NCI-H2196 (cell line): ENCODE data around the gene SYNJ1.
A peak's percentile ranks its signal among the peaks of the same experiment; 100 is the strongest.
"Not testable (repeated sequence)": the region's sequence is repeated elsewhere in the genome, so short reads cannot be mapped to it uniquely, and the experiment has no call there.

ENCODE experiments used
- DNase-seq: peaks from one replicate; lab custom pipeline; 2025; ENCODE audit not compliant: unreplicated experiment; lab: John Stamatoyannopoulos, UW

Gene SYNJ1

DNA sequence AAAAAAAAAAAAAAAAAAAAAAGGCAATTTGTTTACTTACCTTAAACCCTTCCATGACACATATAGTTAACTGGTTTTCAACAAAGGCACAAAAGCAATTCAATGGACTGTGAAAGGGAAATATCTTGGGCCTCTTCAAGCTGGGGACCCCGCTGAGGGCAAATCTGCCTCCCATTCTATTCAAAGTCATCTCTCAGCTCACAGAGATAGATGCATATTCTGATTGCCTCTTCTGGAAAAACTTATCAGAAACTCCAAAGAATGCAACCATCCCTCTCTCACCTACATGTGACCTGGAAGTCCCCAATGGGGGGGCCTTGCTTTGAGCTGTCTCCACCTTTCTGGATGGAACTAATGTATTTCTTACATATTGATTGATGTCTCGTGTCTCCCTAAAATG lies 12.1 kb upstream of the SYNJ1 start:
- DNase-seq, result no peak

DNA sequence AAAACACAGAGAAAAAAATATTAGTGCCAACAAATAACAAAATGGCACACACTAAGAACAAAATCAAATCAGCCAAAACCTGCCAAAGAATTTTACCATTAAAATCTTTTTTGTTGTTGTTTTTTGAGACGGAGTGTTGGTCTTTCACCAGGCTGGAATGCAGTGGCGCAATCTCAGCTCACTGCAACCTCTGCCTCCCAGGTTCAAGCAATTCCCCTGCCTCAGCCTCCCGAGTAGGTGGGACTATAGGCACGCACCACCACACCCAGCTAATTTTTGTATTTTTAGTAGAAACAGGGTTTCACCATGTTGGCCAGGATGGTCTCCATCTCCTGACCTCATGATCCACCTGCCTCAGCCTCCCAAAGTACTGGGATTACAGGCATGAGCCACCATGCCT lies 8.3 kb upstream of the SYNJ1 start:
- DNase-seq, result not testable (repeated sequence)

DNA sequence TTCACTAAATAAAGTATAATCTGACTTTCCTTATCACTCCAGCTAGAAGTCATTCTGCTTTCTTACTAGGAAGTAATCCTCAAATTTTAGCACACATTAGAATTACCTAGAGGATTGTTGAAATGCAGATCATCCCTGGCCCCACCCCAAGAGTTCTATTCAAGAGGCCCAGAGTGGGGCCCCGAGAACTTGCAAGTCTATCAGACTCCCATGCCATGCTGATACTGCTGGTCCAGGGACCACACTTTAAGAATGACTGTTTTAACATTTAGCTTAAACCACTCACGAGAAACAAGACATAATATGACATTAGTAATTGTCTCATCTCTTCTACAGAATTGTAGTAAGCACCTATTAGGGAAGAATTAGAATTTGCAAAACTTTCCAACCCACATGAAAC lies 7.7 kb upstream of the SYNJ1 start:
- no peak for DNase-seq

DNA sequence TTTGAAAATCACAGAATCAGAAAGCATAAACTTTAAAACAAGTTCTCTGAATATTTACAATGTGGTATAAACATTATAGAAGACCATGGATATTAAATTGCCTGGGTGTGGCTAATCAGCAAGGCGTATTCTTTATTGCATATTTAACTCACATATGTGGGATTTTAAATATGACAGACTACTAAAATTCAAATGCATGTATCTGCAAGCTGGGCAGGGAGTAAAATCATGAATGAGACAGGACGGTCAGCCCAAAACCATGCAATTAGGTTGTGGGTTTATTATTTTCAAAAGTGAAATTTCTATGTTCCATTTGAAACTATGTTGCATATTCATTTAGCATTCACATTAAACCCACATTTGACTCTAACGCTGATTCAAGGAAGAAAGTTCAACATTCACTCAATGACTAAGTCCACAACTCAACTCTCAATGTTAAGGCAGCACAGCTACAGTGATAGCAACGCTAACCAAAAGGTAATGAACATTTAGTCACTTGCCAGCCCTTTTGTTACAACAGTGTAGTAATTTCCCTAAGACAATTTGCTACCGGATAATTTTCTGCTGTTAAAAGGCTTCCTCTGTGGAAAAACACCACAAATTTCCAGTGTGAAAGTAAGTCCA lies 6.3 kb upstream of the SYNJ1 start:
- no peak for DNase-seq

DNA sequence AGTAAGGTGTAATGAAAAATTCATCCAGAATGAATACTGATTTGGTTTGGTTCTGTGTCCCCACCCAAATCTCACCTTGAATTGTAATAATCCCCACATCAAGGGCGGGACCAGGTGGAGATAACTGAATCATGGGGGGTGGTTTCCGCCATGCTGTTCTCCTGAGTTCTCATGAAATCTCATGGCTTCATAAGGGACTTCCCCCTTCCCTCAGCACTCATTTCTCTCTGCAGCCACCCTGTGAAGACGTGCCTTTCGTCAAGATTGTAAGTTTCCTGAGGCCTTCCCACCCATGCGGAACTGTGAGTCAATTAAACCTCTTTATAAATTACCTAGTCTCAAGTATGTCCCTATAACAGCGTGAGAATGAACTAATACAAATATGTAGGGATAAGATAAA lies 5.5 kb upstream of the SYNJ1 start:
- no peak for DNase-seq

DNA sequence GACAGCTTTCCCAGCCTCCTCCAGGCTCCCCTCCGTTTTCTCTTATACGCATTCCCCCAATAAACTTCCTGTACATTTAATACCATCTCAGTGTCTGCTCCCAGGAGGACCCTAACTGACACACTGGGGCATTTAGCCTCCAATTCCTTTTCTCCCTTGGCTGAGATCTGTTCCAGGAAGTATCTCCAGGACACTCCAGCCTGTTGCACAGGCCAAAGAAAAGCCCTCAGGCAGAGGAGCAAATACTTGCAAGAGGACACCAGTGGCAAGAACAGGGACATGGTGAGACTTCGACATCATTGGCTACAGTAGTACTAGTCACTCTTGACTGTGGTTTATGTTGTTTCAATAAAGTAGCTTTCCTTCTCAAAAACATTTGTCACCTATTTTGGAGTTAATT lies 4.7 kb upstream of the SYNJ1 start:
- no peak for DNase-seq

DNA sequence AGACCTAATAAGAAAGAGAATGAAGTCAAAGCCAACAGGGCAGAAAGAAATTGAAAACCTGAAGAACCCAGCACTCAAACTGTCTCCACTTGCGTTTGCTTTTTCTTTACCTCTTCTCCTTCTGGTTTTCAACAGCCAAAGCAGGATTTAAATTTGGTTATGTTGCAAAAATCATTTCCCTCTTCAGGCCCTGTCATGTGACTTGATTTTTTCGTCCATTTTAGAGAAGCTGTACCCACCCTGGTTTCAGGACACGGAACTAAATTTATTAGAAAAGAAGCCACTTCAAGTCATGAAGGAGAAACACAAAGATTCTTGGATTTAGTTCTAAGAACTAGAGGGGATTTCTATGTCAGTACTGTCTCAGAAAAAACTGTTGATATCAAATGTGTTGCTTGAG lies 1.0 kb upstream of the SYNJ1 start:
- no peak for DNase-seq

DNA sequence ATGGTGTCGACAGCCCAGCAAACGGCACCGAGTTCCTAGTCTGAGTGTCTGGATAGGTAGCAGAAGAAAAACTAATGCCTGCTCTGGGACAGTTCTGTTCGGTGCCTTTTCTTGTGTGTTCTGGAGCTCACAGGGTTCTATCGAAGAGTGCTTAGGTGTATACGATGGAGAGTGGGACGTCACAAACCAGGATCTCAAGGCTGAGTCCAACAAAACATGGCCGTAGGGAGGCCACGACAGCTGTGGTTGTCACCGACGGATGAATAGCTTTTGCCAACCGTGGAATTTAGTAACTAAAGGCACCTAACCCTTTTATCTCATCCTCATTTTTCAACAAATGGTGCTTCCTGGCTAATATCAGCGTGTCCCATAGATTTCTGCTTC lies 635 bp upstream of the SYNJ1 start:
- peak; percentile 40 for DNase-seq

DNA sequence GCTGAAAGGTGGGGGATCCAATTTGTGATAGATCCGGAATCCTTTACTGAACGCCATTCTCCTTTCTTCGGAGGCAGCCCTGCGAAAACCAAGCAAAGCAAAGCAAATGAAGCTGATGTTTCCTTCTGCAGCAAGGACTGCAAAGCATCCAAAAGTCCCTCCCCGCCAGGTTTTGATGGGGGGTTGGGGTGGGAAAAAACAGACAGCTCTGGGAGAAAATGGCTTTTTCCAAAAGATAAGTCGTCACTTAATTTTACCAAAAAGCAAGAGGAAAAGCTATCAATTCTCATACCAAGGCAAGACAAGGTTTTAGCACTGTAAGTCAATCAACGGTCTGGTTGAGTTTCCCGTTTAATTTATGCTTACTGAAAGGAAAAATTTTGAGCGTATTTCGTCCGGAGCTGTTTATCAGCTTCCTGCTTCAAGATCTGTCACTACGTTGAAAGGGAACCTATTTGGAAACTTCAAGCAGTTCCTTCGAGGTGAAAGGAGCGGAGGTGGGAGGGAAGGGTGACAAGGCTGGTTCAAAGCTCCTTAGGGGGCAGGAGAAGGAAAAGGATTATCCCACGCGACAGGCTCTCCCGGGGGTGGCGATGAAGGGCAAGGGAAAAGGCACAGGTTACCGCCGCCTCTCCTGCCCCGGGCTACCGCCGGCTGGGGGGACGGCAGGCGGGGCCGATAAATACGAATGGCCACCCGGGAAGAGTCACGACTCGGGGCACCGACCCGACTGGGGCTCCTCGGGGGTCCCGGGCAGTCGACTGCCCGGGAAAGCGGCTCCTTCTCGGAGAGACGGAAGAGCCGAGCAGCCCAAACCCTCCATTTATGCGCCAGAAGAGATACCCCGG lies 750 bp downstream of the SYNJ1 start:
- no peak for DNase-seq

DNA sequence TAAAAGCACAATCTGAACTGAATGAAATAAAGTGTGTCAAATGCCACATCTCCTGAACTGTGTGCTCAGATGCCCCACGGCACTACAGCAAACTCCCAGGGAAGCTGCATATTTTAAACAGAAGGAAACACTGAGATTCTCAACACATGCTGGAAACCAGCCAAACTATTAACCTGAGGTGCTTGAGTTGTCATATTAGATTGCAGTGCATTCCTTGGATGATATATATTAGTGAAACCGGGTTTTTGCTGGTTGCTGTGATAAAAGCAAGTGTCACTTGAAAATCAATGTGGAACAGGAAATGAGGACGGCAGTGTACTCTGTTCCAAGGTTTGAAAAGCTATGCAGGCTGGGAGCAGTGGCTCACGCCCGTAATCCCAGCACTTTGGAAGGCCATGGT lies 8.7 kb downstream of the SYNJ1 start:
- DNase-seq, result no peak

DNA sequence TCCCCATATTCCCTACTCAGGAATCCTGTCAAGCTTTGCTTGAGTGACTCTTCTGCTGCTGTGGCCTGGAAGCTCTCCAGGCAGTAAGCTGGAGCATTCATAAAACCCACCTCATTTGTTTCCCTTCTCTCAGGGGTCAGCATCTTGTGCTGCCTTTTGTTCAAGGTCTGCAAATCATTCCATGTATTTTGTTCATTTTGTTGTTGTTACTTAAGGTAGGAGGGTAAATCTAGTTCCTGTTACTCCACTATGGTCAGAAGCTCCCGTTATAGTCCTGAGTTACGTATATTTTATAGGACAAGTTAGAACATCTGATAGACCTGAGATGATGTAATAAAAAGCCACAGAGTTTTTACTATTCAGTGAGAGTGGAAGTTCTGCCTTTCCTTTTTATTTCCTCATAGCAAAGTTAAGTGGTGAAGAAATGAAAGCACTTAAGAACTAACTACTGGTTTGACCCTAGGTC lies 9.9 kb downstream of the SYNJ1 start:
- no peak for DNase-seq

DNA sequence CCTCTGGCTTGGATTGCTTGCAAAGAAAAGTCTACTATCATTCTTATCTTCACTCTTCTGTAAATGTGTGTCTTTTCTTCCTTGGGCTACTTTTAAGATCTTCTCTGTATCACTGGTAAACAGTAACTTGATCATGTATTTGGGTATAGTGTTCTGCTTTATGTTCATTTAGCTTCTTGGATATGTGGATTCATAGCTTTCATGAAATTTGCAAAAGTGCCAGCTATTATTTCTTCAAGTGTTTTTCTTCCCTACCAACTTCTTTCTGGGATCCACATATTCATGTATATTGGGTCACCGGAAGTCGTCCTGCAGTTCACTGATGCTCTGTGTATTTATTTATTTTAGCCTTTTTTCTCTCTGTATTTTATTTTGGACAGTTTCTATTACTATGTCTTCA lies 11.3 kb downstream of the SYNJ1 start:
- no peak for DNase-seq

DNA sequence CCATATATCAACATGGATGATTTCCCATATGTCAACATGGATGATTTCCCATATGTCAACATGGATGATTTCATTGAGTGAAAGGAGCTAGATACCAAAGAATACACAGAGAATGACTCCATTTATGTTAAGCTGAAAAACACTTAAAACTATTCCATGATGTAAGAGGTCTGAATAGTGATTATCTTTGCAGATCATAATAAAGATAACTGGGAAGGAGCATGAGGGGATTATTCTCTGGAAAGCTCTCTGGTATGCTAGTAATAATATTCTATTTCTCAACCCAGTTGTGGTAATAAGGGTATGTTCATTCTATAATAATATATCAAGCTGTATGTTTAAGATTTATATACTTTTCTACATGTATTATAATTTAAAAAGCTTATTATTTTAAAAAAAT lies 14.1 kb downstream of the SYNJ1 start:
- DNase-seq, result no peak

DNA sequence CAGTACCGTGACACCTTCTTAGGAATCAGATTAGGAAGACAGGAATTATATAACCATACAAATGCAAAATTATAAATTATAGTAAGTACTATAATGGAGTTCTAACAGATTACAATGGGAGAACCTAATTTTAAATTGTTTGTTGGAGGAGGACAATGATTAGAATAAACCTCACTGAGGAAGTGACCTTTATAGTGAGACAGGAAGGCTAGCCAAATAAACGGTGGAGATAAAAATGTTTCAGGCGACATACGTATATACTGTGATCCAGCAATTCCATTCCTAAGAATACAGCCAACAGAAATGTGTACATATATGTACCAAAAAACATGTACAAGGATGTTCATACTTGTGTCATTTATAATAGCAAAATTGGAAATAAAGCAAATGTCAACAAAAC lies 15.2 kb downstream of the SYNJ1 start:
- DNase-seq, result no peak

DNA sequence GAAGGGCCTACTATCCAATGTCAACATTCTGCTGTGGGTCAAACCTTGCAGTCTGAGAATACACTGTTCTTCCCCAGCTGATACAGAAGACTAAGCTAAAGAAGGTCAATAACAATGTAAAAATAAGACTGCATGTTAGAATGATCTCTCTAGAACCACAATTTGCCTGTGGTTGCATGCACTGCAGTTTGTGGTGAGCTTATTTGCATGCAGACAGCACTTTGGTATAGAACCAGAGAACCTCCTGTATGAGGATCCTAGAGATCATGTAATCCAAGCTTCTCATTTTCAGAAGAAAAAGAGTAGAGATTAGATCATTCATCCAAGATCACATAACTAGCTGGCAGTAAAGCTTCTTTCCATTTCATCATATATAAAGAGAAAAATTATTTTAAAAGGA lies 15.8 kb downstream of the SYNJ1 start:
- no peak for DNase-seq

DNA sequence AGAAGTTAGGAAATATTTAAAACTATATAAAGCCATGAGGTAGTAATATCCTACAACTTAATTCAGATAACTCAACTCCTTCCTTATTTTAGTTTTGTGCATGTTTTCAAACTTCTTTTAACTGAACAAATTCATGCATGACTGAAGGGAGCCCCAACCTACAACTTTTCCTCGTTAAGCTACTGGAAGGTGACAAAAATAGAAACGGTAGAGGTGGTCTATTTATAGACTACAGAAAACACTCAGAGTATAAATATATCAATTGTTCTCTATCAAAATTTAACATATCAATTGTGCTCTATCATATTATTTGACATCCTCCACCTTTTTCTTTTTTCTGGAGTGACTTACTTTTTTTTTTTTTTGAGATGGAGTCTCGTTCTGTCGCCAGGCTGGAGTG lies 16.8 kb downstream of the SYNJ1 start:
- no peak for DNase-seq

DNA sequence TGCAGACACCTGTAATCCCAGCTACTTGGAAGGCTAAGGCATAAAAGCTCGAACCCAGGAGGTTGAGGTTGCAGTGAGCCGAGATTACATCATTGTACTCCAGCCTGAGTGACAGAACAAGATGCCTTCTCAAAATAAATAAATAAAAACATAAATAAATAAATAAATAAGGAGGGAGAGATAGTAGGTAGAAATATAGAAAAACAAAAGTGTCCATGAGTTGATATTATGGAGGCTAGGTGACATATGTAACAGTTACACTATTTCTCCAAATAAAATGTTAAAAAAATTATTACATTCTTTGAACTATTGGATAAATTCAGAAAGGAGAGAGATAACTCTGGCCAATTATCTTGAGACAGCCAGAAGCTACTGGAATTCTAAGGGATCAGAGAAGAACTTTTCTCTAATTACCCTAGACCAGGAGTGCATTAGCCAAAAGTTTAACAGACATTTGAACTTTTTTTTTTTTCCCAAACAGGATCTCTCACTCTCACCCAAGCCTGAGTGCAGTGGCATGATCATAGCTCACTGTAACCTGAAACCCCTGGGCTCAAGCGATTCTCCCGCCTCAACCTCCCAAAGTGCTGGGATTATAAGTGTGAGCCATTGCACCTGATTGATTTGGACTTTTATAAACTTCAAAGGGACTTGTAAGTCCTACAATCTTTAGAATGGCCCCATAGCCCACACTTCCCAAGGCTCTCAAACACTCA lies 17.6 kb downstream of the SYNJ1 start:
- DNase-seq, result no peak

DNA sequence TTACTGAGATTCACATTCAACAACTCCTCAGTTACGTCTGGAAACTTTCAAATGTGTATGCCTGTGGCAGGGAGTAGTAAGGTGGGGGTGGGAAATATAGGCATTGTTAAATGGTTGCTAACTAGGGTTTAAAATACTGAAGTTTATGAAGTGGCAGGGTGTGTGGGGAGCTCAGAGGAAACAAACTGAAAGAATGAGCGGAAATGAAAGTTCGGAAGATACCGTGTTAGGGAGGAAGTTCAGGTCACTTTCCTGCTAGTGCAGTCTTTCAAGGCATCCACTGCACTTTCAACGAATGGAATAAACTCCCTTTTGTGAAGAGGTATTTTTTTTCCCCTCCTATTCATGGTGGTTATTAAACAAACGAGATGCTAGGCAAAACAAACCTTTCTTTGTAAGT lies 19.7 kb downstream of the SYNJ1 start:
- no peak for DNase-seq

DNA sequence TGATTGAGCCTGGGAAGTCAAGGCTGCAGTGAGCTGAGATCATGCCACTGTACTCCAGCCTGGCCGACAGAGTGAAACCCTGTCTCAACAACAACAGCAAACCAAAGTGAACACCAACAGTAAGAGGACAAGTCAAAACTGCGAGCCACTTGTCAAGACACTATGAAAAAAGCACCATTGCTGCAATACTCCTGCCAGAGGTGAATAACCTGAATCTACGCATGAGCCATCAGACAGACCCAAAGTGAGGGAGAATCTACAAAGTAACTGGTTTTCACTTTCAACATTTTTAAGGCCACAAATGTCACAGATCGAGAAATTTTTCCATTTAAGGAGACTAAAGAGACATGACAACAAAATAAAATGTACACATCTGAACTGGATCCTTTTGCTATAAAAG lies 21.9 kb downstream of the SYNJ1 start:
- DNase-seq, result no peak

DNA sequence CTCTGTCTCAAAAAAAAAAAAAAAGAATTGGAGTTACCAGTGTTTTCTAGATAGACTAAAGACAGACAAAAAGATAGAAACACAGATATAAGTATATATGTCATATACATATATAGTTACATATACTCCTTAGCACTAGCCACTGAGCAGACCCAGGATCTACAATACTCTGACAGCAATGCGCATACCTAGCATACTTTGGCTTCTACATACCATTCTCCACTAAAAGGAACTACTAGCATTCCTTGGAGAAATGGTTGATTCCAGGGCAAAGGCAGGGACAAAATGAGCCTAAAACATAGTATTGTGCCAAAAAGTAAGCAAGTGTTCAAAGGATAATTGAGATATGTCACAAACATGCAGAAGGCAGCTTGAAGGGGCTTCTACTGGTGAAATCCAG lies 22.7 kb downstream of the SYNJ1 start:
- no peak for DNase-seq

DNA sequence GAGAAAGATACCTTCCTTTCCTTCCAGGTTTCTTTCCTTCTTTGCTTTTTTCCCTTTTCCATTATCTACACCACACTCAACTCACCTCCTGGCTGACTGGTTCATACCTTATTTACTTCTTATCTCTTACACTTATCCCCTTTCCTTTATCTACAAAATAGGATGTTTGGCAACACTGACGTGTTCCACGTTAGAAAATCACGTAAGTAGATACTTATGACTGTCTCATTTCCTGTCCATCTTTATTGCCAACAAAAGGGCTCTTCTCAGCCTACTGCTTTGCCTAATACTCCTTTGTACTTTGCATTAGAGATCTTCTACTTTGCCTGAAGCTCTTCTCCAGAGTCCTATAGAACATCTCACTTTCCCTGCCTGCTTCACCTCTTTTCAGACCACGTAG lies 25.1 kb downstream of the SYNJ1 start:
- DNase-seq, result peak; percentile 34
